ENCODE data around the gene LRFN4. TPM values are rescaled to one million over a fixed set of nuclear protein-coding genes. Genes with fewer than 3 reads are reported as not detected.

LRFN4 gene
- total and polyA plus RNA-seq, 10 of the 15 experiments (the other 5 are each of a cell fraction or from before 2014, with no cell fraction given) = 0.03 to 43.8 (median 4.9) TPM

DNA sequence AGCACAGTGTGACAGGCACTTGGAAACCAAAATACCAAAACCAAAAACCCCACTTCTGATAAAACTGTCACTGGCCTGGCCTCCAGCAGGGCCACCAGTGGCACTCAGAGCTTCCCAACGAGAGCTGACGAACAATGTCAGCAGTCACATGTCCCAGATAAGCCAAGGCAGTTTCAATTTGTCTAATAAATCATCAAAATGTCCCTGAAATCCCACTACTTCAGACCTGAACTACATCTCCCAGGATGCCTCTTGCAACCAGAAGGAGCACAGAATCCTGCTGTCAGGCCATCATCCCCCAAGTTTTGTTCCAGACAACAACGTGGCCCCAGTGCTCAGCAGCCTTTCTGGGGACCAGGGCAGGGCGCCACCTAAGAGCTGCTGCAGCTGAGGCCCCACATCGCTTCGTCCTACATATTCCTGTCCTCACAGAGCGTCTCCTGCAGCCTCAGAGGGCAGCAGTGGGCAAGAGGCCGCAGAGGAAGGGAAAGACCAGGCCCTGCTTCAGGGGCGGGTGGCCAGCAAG, 25.1 kb downstream of the LRFN4 start:
- TF ChIP-seq SIX5 (IDR thresholded peaks at IDR 0.05; ENCODE audit: low read depth, low read length, severe bottlenecking) (peak; percentile 44), BRCA1 (IDR thresholded peaks at IDR 0.05; ENCODE audit: low read depth, low read length) (no peak), TAF1 (IDR thresholded peaks at IDR 0.05; ENCODE audit: borderline replicate concordance, low read depth, low read length) (no peak)
- DNase-seq (ENCODE audit: low read depth, low spot score) (no peak), FAIRE-seq (no peak), ATAC-seq (no peak)
- H3K27ac ChIP-seq (ENCODE audit: control insufficient read depth, insufficient read depth) = no peak overlapping the region
- no peak overlapping the region for H3K4me2 ChIP-seq (ENCODE audit: control insufficient read depth, insufficient read depth)
- peaks cover 0 to 3% of the 10 kb centered on the region in 2 experiments; a peak in 2 of 4 replicates for H3K27me3 ChIP-seq (replicated peaks in 1 of 2; ENCODE audit: control insufficient read depth in 2 of 2, insufficient read depth in 2 of 2, low read length in 1 of 2)
- ChIA-PET RAD21 (ENCODE audit: unreplicated experiment) (interaction anchor here (1.2 to 2.7 kb wide), 3 partner anchors 48 to 187 kb away, joined by 5 to 7 read pairs (median 6); no protein-coding TSS in a partner anchor), POLR2A (no interaction called here), CTCF (interaction anchor here (0.7 to 2.7 kb wide), 7 partner anchors 40 to 304 kb away, joined by 3 to 11 read pairs (median 4); partner anchors contain the start of gene RCE1), SMC1A (ENCODE audit: uncharacterized antibody, unreplicated experiment) (interaction anchor here (1.7 kb wide), 1 partner anchor 40 kb away, joined by 5 read pairs; no protein-coding TSS in a partner anchor)
- H3K9ac ChIP-seq (ENCODE audit: control insufficient read depth, insufficient read depth, low read length) = no peak overlapping the region
- 36% methylated on average over 9 of the region's 9 CpGs for WGBS (ENCODE audit: insufficient coverage, insufficient replicate concordance, low lambda C conversion rate, missing lambda C conversion rate)
- no peak overlapping the region for H3K4me3 ChIP-seq
- peaks cover 3% of the 10 kb centered on the region; the same call in 1 of the 2 replicates for H3K4me1 ChIP-seq (ENCODE audit: control insufficient read depth, insufficient read depth, low read length)
- H4K20me1 ChIP-seq (ENCODE audit: control insufficient read depth, insufficient read depth) = no peaks in the 10 kb centered on the region
- H3K36me3 ChIP-seq (ENCODE audit: control insufficient read depth in 2 of 2, insufficient read depth in 2 of 2, low read length in 1 of 2) = no peaks in the 10 kb centered on the region
- BruUV-seq (replicated peaks) = no TSS peak
- H3K79me2 ChIP-seq (ENCODE audit: control insufficient read depth, insufficient read depth, low read length) = no peaks in the 10 kb centered on the region
- H2AFZ ChIP-seq (ENCODE audit: control insufficient read depth, low read depth, low read length) = no peak overlapping the region
- in situ Hi-C loops (cut with MboI) (loop anchor here (5.0 kb wide), 1 partner anchor 190 kb away; no protein-coding TSS in a partner anchor), intact Hi-C loops (cut with micrococcal nuclease; ENCODE audit: unreplicated experiment) (loop anchor here (2.0 kb wide), 1 partner anchor 47 kb away; no protein-coding TSS in a partner anchor)
- no peaks in the 10 kb centered on the region for H3K9me3 ChIP-seq (replicated peaks; ENCODE audit: control insufficient read depth, insufficient read depth, low read length)

GRCh38 chr11:66882561-66883015, 25.7 kb downstream of the LRFN4 start:
- peaks cover 0 to 3% of the 10 kb centered on the region in 2 experiments; a peak in 2 of 4 replicates for H3K27me3 ChIP-seq (replicated peaks in 1 of 2; ENCODE audit: control insufficient read depth in 2 of 2, insufficient read depth in 2 of 2, low read length in 1 of 2)
- H3K27ac ChIP-seq (ENCODE audit: control insufficient read depth, insufficient read depth) = no peak overlapping the region
- ATAC-seq = no peak
- no peaks in the 10 kb centered on the region for H3K9me3 ChIP-seq (replicated peaks; ENCODE audit: control insufficient read depth, insufficient read depth, low read length)
- H3K4me3 ChIP-seq = no peak overlapping the region
- no peaks in the 10 kb centered on the region; the same call in 1 of the 2 replicates for H4K20me1 ChIP-seq (ENCODE audit: control insufficient read depth, insufficient read depth)
- BruUV-seq (replicated peaks) = no TSS peak
- peaks cover 3% of the 10 kb centered on the region; the same call in 1 of the 2 replicates for H3K4me1 ChIP-seq (ENCODE audit: control insufficient read depth, insufficient read depth, low read length)
- ChIA-PET RAD21 (ENCODE audit: unreplicated experiment) (interaction anchor here (1.5 to 2.7 kb wide), 3 partner anchors 12 to 187 kb away, joined by 3 to 7 read pairs (median 6); no protein-coding TSS in a partner anchor), SMC1A (ENCODE audit: uncharacterized antibody, unreplicated experiment) (interaction anchor here (1.7 kb wide), 1 partner anchor 41 kb away, joined by 5 read pairs; no protein-coding TSS in a partner anchor), CTCF (interaction anchor here (0.7 to 2.7 kb wide), 9 partner anchors 41 to 497 kb away, joined by 3 to 11 read pairs (median 3); partner anchors contain the start of genes RBM4B and RCE1), POLR2A (no interaction called here)
- no peak for DNase-seq (ENCODE audit: low read depth, low spot score)
- no peak overlapping the region for H2AFZ ChIP-seq (ENCODE audit: control insufficient read depth, low read depth, low read length)
- no peak for FAIRE-seq
- intact Hi-C loops (cut with micrococcal nuclease; ENCODE audit: unreplicated experiment) (loop anchor here (1.0 to 2.0 kb wide), 2 partner anchors 48 to 188 kb away; no protein-coding TSS in a partner anchor), in situ Hi-C loops (cut with MboI) (loop anchor here (5.0 kb wide), 1 partner anchor 190 kb away; no protein-coding TSS in a partner anchor)
- H3K9ac ChIP-seq (ENCODE audit: control insufficient read depth, insufficient read depth, low read length) = no peak overlapping the region
- no peak overlapping the region for H3K4me2 ChIP-seq (ENCODE audit: control insufficient read depth, insufficient read depth)
- H3K36me3 ChIP-seq (ENCODE audit: control insufficient read depth in 2 of 2, insufficient read depth in 2 of 2, low read length in 1 of 2) = no peaks in the 10 kb centered on the region
- H3K79me2 ChIP-seq (ENCODE audit: control insufficient read depth, insufficient read depth, low read length) = no peaks in the 10 kb centered on the region
- WGBS (ENCODE audit: insufficient coverage, insufficient replicate concordance, low lambda C conversion rate, missing lambda C conversion rate) = 60% methylated on average over 14 of the region's 14 CpGs
- TF ChIP-seq CEBPB (IDR thresholded peaks at IDR 0.05; ENCODE audit: borderline replicate concordance in 1 of 2, low read depth in 2 of 2, low read length in 2 of 2) = no peak
- no peak for TF ChIP-seq ZNF274 (IDR thresholded peaks at IDR 0.05; ENCODE audit: insufficient read depth, insufficient read length)
- TF ChIP-seq HDAC6 (IDR thresholded peaks at IDR 0.05; ENCODE audit: unreplicated experiment) = no peak
- no peak for TF ChIP-seq DPF2 (IDR thresholded peaks at IDR 0.05)
- TF ChIP-seq CBX3 (IDR thresholded peaks at IDR 0.05; ENCODE audit: borderline replicate concordance, low read depth) = no peak
- no peak for TF ChIP-seq IKZF2 (IDR thresholded peaks at IDR 0.05)
- no peak for TF ChIP-seq EP300 (IDR thresholded peaks at IDR 0.05; ENCODE audit: borderline replicate concordance in 1 of 2, control insufficient read depth in 1 of 2, low read depth in 2 of 2, low read length in 2 of 2)
- TF ChIP-seq RB1 (IDR thresholded peaks at IDR 0.05; ENCODE audit: borderline replicate concordance) = no peak
- no peak for TF ChIP-seq KLF5 (IDR thresholded peaks at IDR 0.05; ENCODE audit: partially characterized antibody)
- TF ChIP-seq SUPT20H (IDR thresholded peaks at IDR 0.05; ENCODE audit: borderline replicate concordance, control insufficient read depth, low read depth, low read length) = no peak
- no peak for TF ChIP-seq RAD51 (IDR thresholded peaks at IDR 0.05)
